ENCODE data around the gene SORCS2.

The SORCS2 gene

DNA sequence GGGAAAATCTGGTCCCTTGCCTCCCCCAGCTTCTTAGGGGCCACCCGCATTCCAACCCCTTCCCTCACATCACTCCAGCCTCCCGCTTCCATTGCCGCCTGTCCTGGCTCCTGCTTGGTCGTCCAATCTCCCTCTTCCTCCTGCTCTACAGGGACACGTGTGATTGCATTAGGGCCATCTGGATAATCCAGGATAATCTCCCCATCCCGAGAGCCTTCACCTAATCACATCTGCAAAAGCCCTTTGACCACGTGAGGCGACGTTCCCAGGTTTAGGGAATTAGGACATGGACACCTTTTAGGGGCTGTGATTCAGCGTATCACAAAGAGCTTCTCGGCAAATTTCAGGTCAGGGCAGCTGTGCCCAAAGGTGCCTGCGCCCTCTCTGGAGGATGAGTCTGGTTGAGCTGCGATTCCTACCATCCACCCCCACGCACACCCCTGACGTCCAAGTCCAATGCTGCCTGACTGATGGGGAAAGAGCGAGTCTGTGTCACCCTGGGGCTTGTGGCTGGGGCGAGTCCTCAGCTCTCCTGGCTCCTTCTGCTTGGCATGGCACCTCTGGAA is 137.8 kb downstream of the SORCS2 start:
- no peak for DNase-seq

GRCh38 chr4:7330811-7331681 is 138.7 kb downstream of the SORCS2 start:
- DNase-seq: no peak

DNA sequence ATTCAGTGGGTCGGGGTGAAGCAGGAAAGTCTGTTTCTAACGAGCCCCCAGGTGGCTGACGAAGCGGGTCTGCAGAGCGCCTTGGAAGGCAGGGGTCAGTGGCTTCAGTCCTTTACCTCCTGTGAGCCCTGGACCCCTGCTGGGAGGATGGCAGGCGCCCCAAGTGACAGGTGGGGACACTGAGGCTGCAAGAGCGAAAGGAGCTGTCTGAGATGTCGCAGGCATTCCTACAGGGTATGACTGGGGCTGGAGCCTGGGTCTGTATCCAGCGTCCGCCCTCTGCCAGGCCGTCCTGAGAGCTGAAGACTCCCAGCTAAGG is 139.3 kb downstream of the SORCS2 start:
- no peak for DNase-seq

- no peak for DNase-seq
Measured at GRCh38 chr4:7332216-7333023, 140.1 kb downstream of the SORCS2 start.

DNA sequence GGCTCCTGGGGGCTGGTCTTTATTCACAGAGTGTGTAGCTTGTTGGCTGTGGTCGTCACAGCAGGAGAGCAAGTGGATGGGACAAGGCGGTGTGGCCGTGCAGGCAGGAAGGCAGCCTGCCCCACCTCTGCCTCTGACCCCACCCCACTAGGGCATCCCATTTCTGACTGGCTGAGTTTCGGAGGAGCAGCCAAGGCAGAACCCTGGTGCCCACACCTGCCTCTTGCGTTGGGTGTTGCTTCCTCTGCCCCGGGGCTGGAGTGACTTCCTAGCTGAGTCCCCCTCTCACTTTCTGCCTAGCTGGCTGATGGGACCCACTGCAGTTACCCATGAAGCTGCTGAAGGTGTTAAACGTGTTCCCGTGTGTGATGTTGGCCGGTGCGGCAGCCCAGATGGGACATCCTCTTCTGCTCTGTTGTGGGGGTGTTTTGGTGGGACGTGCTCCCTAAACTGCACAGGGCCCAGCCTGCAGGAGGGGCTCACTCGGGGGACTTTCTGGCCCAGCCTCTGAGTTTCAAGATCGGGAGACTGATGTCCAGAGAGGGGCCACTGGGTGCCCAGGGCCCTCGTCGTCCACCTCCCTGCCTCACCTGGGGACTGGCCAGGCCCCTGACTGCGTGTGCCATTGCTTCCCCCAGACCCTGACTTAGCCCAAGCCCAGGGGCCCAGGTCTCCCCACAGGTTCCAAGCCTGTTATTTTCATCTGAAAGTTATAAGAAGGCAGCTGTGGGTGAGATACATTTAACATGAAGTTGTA is 140.9 kb downstream of the SORCS2 start:
- no peak for DNase-seq

DNA sequence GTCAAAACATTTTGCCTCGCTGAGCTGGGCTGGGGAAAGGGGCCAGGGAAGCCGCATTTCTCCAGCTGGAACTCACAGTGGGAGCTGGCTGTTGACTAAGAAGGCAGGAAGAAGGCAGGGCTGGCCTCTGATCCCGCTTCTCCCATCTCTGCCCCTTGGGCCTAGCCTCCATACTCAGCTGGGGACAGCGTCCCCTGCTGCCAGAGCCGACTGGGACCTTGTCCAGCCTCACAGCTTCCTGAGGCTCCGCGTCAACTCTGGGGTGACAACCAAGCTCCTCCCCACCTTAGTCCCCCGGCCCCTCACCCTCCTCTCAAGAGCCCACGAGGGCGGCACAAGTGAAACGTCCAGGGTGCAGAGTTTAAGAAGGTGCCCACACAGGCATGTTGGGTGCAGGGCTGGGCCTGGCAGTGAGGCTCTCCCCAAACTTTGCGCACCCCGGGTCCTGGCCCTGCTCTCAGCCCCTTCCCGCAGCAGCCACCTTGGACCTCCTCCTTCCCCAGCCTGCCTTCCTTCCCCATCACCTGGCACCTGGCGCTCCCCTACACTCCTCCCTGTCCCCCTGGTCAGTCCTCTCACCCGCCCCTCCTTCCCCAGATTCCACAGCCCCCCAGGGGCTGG is 141.6 kb downstream of the SORCS2 start:
- DNase-seq: no peak

DNA sequence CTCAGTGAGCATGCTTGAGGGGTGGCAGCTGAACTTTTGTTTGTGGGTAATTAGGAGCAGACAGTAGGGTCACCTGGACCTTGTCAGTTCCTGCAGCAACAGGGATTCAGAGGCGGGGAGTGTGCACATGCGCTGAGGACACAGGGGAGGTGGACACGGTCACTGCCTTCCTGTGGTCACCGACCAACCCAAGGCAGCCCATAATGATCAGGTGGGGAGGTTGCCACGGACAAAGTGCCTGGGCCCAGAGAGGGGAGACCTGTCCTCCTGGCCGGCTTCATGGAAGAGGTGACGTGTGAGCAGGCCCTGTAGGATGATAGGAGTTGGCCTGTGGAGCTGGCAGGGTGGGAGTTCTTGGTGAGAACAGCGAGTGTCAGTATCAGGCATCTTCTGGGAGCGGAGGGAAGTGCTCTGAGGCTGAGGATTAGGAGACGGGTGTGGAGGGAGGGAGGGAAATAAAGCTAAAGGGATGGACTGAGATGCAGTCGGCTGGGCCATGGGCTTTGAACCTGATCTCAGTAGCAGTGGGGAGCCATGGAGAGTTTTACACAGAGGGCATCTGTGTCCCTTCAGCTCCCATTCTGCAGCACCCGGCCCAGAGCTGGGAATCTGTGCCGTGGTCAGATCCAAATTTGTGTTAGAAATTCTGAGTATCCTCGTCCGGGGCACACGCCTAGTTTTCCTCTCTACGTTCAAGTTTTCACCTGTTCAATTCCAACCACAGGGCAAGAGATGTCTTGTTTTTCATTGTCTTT is 142.4 kb downstream of the SORCS2 start:
- DNase-seq: no peak

GRCh38 chr4:7335344-7336066 is 143.2 kb downstream of the SORCS2 start:
- no peak for DNase-seq

GRCh38 chr4:7336067-7336569 is 143.8 kb downstream of the SORCS2 start:
- DNase-seq: no peak

- no peak for DNase-seq
Measured at GRCh38 chr4:7336732-7337131, 144.4 kb downstream of the SORCS2 start.

GRCh38 chr4:7337196-7338058 is 145.1 kb downstream of the SORCS2 start:
- no peak for DNase-seq

- no peak for DNase-seq
Measured at GRCh38 chr4:7338059-7338452, 145.7 kb downstream of the SORCS2 start.

- no peak for DNase-seq
Measured at GRCh38 chr4:7338876-7339623, 146.7 kb downstream of the SORCS2 start.

DNA sequence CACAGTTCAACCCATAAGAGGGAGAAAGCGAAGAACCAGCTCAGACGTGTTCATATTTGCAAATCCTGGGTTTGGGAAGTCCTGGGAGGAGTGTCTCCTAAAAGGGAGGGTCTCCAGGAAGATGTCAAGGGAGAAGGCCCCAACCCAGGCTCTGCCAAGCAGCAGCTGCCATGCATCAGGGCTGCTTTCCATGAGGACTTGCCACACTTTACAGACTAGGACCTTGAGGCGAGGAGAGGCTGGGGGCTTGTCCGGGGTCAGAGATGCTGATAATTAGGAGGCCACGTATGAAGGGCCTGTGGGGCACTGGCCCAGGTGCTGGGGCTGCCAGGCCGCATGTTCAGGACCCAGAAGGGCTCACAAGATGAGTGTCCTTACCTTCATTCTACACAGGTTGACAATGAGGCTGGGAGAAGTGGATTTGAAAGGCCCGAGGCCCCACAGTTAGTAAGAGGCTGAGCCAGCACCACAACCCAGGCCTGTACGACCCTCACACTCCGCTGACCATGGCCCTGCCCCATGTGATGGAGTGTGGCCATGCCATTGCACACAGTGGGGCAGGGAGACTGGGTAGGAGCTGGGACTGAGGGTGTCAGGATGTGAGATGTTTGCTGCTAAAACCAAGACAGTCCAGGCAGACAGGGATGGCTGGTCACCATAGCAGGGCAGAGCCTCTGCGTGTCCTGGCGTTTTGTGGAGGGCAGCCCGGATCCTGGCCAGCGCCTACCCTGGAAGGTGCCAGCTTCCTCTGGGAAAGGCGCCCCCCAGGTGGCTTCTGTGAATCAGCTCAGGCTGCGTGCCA is 147.6 kb downstream of the SORCS2 start:
- DNase-seq: no peak

DNA sequence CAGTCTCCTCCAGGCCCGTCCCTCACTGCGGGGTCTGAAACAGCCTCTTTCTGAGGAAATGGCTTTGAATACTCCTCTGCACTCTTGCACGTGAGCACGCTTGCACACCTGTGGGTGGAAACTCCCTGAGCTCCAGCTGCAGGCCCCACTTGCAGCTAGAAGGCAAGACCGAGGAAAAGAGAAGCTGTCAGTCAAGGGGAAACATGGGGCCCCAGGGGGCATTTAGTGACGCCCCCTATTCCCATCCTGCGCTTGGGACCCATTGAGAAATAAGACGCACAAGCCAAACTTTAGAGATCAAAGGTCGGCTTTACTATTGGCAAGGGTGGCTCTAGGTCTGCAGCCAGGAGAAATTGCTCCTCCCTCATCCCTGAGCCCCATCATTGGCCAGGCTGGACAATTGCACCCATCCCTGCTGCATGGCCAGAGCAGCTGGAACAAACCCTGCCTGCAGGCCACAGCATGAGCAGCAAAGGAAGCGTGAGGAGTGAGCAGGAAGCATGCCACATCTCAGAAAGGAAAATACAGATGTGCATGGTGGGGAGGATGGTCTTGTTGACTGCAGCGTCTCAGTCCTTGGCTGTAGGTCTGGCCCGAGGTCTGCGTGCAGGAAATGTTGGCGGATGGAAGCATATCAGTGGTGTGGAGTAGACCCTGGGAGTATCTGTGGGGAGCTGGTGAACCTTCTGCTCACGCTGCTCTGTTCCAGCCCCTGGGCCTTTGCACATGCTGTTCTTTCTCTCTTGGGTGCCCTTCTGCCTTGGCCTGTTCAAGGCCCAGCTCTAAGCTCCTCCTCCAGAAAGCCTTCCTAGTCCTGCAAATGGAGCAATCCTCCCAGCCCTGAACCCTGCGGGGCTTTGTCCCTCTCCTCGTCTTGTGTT is 148.5 kb downstream of the SORCS2 start:
- DNase-seq: no peak

GRCh38 chr4:7341491-7342222 is 149.3 kb downstream of the SORCS2 start:
- DNase-seq: no peak
